DMS79 treated with DMSO at 0.1 percent for 48 hours (cell line): ENCODE data around the gene ARX.

Experiments used
- DNase-seq: peaks from one replicate; lab custom pipeline; 2025; lab: John Stamatoyannopoulos, UW

Gene ARX

DNA sequence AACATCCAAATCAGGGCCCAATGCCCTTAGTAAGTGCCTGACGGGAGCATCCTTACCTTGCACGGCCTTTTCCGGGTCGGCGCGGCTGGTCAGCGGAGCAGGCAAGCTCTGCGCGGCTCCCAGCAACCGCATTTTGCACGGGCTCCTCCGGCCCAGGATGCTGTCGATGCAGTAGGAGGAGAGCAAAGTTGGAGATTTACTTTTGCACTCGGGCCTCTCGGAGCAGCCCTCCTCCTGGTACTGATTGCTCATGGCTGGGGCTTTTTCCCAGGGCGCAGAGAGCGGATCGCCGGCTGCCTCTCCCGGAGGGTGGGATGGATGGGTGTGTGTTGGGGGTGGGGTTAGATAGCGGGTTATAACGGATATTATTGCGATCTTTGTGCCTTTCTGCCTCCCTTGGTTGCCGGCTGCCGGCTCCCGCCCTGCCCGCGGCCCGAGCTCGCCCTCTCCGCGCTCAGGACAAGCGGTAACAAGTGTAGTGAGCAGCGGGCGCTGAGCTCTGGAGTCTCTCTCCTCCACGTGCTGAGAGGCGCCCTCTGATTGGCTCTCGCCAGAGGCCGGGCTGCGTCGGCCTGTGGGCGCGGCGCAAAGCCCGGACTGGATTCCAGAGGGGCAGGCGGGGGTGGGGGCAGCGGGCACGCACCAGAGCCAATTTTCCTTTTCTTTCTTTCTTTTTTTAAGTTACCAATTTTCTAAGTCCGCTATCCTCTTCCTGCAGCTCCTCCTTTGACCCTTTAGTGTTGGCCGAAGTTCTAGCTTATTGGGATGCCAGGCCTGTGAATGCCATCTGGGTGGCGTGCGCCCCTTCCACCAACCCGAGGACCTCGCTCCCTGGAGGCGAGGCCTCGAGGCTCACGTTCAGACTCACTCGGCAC, at the start of gene ARX:
Gene ARX (minus strand): TSS at position 480 of the 875 bp plus-strand sequence. CDS start 228 bp downstream, at position 252.
- DNase-seq, result no peak

DNA sequence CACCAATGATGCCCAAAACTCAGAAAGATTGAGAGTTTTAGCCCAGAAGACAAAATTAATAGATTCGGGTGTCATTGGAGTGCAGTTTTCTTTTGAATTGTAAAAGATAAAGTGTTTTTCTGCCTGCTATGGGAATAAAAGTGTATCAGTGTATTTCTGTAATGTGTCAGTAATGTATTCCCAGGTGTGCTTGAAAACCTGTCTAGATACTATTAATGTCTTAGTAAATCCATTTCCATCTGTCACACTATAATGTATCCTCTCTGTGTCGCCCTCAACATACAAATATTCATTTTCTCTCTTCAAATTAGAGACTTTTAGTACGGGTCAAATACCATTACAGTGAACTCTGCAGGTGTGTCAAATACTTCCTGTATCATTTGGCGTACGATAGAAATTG, 43.5 kb upstream of the ARX start:
- DNase-seq, result no peak

DNA sequence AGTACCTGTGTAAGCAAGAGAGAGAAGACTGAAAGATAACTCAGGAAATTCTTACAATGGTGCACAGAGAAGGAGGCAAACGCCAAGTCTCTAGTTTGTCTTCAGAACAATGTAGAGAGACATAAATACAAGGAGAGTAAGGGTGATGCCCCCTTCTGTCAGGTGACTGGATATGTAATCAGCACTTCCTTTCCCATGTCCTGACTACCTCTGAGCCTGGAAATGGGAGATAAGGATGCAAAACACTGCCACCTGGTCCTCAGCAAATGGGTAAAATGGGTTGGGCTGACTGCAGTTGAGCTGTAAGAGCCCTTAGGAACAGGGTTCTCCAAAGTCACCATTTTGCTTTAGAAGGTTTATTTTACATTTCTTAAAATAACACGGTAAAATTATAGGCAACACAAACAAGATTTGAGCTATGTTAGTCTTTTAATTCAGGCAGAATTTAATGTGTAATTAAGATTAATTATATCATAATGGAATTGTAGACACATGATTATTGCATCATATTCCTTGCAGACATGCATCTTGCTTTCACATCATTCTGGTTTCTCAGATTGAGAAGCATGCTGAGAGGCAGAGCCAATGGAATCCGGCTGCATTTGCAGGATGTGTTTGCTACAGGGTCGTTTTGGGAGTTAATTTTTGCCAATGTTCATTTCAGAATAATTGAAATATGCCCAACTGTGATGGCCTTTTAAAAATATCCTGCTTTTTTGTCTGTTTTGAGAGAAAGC, 37.2 kb upstream of the ARX start:
- DNase-seq, result no peak

DNA sequence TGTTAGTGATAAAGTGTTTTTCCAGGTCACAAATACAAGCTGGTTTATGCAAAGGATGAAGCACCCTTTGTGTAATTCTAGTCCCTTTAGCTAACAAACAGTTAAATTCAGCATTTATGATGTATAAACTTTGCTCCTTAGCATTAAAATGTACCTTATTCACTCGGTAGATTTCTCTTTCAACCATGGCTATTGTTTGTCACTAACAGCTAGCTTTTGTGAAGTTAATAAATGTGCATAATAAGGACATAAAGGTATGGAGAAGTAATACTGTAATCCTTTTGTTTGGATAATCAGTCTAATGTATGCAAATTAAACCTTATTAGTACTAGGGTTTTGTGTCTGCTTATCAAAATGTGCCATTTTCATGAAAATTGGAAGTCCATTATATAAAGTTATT, 34.2 kb upstream of the ARX start:
- DNase-seq, result no peak

DNA sequence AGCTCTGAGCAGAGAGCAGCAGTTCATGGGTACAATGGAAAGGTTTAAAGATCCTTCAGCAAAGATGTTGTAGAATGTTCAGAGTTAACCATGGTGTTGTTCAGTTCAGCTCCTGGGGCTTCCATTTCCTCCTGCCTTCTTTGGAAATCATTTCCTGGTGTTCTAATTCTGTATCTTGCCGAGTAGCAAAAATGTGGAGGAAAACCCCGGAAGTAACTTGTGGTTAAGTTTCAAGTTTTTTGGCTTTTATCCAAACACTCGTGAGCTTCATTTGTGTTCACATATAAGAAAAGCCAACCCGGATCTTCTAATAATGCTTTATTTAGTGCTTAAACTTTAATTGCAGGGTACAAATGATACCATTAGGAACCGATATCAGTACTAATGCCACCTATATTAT, 33.6 kb upstream of the ARX start:
- peak; percentile 0 for DNase-seq

DNA sequence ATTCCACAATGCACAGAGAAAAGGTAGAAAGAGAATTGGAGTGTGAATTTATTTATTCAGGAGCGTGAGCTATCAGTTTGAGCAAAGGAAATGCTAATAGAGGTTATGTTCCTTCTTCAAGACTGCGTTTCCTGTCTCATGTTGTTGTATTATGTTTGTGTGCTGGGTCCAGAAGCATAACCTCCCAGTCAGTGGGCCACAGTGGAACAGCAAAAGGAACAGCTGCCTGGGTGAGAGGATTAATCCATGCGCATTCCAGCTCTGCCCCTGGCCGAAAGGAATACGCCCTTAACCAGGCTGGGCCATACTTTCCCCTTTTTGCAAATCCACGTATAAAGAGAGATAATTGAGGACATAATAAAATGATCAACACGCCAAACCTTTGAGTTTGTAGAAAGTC, 32.4 kb upstream of the ARX start:
- no peak for DNase-seq

- no peak for DNase-seq
Observed at GRCh38 chrX:25043192-25043591, 27.4 kb upstream of the ARX start.

DNA sequence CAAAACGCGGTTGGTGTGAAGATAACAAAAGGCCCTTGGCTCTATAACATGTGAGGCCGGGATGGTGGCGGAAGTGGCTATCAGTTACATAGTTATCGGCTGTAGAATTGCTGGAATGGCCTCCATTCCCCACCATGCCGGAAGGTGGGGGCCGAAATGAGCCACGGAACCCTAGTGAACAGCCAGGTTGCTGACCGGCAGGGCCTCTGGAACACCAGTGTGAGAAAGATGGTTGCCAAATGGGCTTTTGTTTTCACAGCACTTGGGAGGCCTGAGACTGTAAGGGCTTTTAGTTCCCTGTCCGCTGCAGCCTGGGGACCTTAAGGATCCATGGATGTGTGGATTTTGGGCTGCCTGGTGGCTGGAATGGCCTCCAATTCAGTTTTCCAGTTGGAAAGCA, 23.3 kb upstream of the ARX start:
- DNase-seq, result no peak

DNA sequence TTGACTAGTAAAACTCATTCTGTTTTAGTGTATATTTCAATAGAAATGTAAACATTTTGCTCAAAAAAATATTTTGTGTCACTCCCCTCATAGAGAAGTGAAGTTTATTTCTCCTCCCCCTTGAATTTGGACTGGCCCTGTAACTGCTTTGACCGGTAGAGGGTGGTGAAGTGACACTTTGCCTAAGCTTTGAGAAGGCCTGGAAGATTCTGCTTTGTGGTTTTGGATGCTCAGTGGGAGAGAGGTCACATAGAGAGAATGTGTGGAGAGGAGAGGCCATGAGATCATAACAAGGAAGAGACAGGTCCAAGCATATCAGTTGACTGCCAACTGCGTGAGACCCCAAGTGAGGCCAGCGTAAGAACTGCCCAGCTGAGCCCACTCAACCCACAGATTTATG, 19.1 kb upstream of the ARX start:
- DNase-seq, result no peak

- no peak for DNase-seq
Observed at GRCh38 chrX:25029288-25029825, 13.6 kb upstream of the ARX start.

DNA sequence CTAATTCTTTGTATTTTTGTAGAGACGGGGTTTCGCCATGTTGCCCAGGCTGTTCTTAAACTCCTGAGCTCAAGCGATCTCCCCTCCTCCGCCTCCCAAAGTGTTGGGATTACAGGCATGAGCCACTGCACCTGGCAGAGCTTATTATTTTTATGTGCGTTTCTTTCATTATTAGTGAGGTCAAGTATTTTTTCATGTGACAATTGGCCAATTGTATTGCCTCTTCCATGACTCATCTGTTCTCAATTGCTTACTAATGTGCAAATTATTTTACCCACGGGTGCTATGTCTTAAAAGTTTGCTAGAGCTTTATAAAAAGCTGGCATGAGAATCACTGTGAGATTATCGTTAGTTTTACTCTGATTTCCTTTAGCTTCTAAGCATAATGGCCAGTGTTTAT, 13.0 kb upstream of the ARX start:
- no peak for DNase-seq

GRCh38 chrX:25026576-25026975, 10.8 kb upstream of the ARX start:
- DNase-seq, result no peak

- DNase-seq, result no peak
Observed at GRCh38 chrX:25025615-25026014, 9.8 kb upstream of the ARX start.

GRCh38 chrX:25023908-25024307, 8.1 kb upstream of the ARX start:
- no peak for DNase-seq

DNA sequence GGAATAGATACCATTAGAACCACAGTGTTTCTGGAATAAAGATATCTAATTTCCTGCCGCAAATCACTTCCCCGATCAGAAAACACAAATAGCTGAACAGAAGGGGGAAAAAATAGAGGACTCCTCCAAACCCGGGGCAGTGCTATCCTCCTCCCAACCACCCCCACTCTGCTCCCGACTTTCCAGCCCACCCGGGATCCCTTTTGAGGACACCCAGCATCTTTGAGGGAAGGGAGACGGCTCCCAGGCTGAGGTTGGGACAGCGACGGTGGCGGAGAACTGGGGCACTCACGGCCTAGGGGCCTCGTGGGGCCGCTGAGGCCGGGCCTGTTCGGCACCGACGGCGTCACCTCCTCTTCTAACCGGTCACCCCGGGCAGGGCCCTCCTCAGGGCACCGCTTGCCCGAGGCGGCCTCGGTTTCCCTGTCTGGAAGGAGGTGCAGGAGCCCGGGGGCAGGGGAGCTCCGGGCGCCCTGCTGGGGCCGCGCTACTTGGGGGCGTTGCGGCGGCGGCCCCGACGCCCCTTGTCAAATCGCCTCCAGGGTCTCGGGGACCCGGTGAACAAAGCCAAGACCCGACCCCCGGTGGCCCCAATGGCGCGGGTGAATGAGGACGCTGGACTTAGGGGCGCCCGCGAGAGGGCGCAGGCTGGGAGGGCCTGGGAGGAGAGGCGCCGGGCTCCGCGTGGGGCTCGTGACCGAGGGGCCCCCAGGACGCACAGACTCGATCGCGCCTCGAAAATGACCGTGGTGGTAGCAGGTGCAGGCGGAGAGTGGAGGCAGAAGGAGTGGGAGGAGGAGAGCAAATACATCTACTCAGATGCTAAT, 6.9 kb upstream of the ARX start:
- DNase-seq, result no peak

- no peak for DNase-seq
Observed at GRCh38 chrX:25020905-25021449, 5.2 kb upstream of the ARX start.

DNA sequence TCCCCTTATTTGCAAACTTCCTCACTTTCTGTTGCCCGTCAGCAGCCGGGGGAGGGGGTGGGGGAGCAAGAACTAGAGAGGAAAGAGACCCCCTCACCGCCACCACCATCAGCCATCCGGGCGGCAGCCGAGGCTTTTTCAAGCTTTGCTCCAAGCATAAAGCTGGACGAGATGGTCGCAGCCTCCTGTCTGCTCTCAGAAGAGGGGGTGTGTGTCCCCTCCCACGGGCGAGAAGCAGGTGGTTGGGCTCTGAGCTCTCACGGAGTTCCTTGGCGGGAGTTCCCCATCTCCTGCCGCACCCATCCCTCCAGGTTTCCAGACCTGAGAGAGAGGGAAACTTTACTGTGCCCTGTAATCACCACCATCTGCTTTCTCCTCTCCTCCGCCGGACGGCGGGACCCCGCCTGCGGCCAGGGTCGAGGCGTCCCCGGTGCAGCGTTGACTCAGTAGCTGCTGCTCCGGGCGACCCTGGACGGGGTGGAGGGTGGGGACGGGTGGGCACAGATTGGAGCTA, 4.7 kb upstream of the ARX start:
- DNase-seq, result no peak

GRCh38 chrX:25019707-25020390, 4.1 kb upstream of the ARX start:
- no peak for DNase-seq

GRCh38 chrX:25018682-25019081, 2.9 kb upstream of the ARX start:
- DNase-seq, result no peak

DNA sequence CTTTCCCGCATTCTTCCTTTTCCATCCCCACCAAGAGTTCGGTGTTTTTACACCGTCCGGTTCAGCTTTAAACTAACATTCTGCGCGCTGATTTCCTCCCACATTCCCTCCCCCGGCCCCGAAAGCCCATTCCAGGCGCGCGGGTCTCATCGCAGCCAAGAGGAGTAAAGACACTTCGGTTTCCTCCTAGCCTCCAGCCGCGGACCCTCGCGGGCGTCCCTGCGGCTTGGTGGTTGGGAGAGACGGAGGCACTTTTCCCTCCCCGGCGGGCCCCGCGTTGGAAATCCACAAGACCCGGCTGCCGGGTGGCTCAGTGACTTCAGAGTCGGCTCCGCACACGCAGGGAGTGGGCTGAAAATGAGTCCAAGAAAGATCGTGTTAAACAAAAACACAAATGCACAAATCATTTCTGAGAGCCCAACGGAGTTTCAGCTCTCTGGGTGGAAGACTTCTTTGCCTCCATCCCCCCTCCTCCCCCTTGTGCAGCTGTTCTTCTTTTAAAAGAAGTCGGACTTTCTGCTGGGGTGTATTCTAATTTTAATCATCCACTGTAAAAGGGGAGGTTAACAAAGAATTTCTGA, 2.0 kb upstream of the ARX start:
- no peak for DNase-seq
